Gastrocnemius medialis (tissue), 4 donors: ENCODE results near the gene TMEM185B. TPM values are rescaled to one million over a fixed set of nuclear protein-coding genes. Genes with fewer than 3 reads are reported as not detected.
A peak's percentile ranks its signal among the peaks of the same experiment; 100 is the strongest.
"Not testable (repeated sequence)": the region's sequence is repeated elsewhere in the genome, so short reads cannot be mapped to it uniquely, and the experiment has no call there.

Experiments used
- ATAC-seq, 2 donors: fragments of 150-250 bp; one replicate each; pipeline ENCODE4 v1.9.1; 2016
- DNase-seq, 2 donors: peaks; one replicate each; pipeline ENCODE4 v3.0.0-alpha.2; 2019
- H3K27ac ChIP-seq, 4 donors: fragments of 200-600 bp; sonication (generic); 1 replicate in 1 of 4; 2 replicates in 3 of 4; pipeline ENCODE4 v1.5.1; 2016 to 2018; ENCODE audit warnings: mild to moderate bottlenecking in 2 of 4, moderate library complexity in 1 of 4
- H3K27me3 ChIP-seq, 3 donors: fragments of 200-600 bp; sonication (generic) in 2 of 3; 1 replicate in 1 of 3; 2 replicates in 2 of 3; pipeline versions ENCODE4 v1.5.1 to v1.6.0; 2016 to 2019; ENCODE audit warnings: mild to moderate bottlenecking in 1 of 3, moderate library complexity in 1 of 3
- H3K36me3 ChIP-seq, 2 donors: fragments of 200-600 bp; sonication (generic) in 1 of 2; one replicate each; pipeline ENCODE4 v1.5.1; 2017 to 2018
- H3K4me1 ChIP-seq, 2 donors: fragments of 200-600 bp; sonication (generic) in 1 of 2; one replicate each; pipeline ENCODE4 v1.5.1; 2016 to 2017; ENCODE audit warnings: mild to moderate bottlenecking in 2 of 2
- H3K4me3 ChIP-seq, 4 donors: fragments of 200-600 bp; sonication (generic) in 3 of 4; 1 replicate in 1 of 4; 2 replicates in 3 of 4; pipeline ENCODE4 v1.5.1; 2016 to 2019; ENCODE audit warnings: mild to moderate bottlenecking in 2 of 4
- H3K9me3 ChIP-seq, 3 donors: fragments of 200-600 bp; sonication (generic) in 2 of 3; 1 replicate in 1 of 3; 2 replicates in 2 of 3; pipeline ENCODE4 v1.5.1; 2016 to 2019
- CTCF ChIP-seq, 5 experiments: fragments of 450-650 bp in 3 of 5; fragments of 200-600 bp in 2 of 5; sonication (generic) in 2 of 5; IDR thresholded peaks in 4 of 5; conservative IDR thresholded peaks in 1 of 5; 1 replicate in 4 of 5; 2 replicates in 1 of 5; pipeline ENCODE4 v1.5.1; 2016 to 2019; ENCODE audit warnings: antibody characterized with exemption in 5 of 5, mild to moderate bottlenecking in 3 of 5, moderate library complexity in 3 of 5
- POLR2A ChIP-seq, 2 donors: fragments of 450-650 bp; IDR thresholded peaks; one replicate each; pipeline ENCODE4 v1.6.1; 2017; ENCODE audit warnings: antibody characterized with exemption in 2 of 2, mild to moderate bottlenecking in 2 of 2, moderate library complexity in 2 of 2
- in situ Hi-C, 4 donors: fragments of 200-750 bp; cut with MboI; loops; one replicate each; pipeline versions ENCODE4 v1.15.0 to v1.8.0; 2017; ENCODE audit warnings: low sequenced_read_pairs in 4 of 4
- intact Hi-C: fragments of 100-400 bp; cut with DNase I; formaldehyde crosslinking; loops from one replicate; pipeline ENCODE4 v1.15.1; 2023; ENCODE audit warnings: low total_unique reads
- total RNA-seq, 4 donors: library from RNA; depleted of rRNA; stranded (reverse); fragments of >200 nt; gene quantifications; one replicate each; pipeline versions ENCODE4 v1.1.0 to v1.2.3, GENCODE V29; 2016

The TMEM185B gene
- total RNA-seq, 4 donors from 2014 or later, result 10.8 to 23.5 (median 15.4) TPM

- TF ChIP-seq CTCF (IDR thresholded peaks at IDR 0.05 in 4 of 5, conservative IDR thresholded peaks at IDR 0.05 in 1 of 5), result no peak
- TF ChIP-seq POLR2A (IDR thresholded peaks at IDR 0.05), result no peak
- H3K4me1 ChIP-seq, result peaks cover 0 to 7% of the 10 kb centered on the region in 2 donors
- no peaks in the 10 kb centered on the region for H3K9me3 ChIP-seq
- H3K27me3 ChIP-seq, result no peaks in the 10 kb centered on the region
- in situ Hi-C loops (no loop called here), intact Hi-C loops (no loop called here)
- ATAC-seq, result no peak
- H3K27ac ChIP-seq, result peak overlapping the region in 1 of 4 donors; percentile 17
- no peaks in the 10 kb centered on the region for H3K36me3 ChIP-seq
- no peak overlapping the region for H3K4me3 ChIP-seq
- DNase-seq, result no peak
Measured at GRCh38 chr2:120204417-120204816, 18.8 kb downstream of the TMEM185B start.

- in situ Hi-C loops (no loop called here), intact Hi-C loops (no loop called here)
- Histone ChIP-seq H3K4me3 (no peak overlapping the region), H3K4me1 (peaks cover 0 to 7% of the 10 kb centered on the region in 2 donors), H3K36me3 (no peaks in the 10 kb centered on the region), H3K27me3 (no peaks in the 10 kb centered on the region), H3K9me3 (no peaks in the 10 kb centered on the region), H3K27ac (peak overlapping the region in 1 of 4 donors; percentile 17)
- TF ChIP-seq CTCF (IDR thresholded peaks at IDR 0.05 in 4 of 5, conservative IDR thresholded peaks at IDR 0.05 in 1 of 5), result no peak
- DNase-seq, result no peak
- no peak for ATAC-seq
Measured at GRCh38 chr2:120204022-120204405, 19.2 kb downstream of the TMEM185B start.

- H3K4me3 ChIP-seq, result no peak overlapping the region
- no peak for ATAC-seq
- no peaks in the 10 kb centered on the region for H3K9me3 ChIP-seq
- no peaks in the 10 kb centered on the region for H3K36me3 ChIP-seq
- H3K27ac ChIP-seq, result peak overlapping the region in 1 of 4 donors; percentile 17
- H3K4me1 ChIP-seq, result peaks cover 0 to 7% of the 10 kb centered on the region in 2 donors
- DNase-seq, result no peak
- H3K27me3 ChIP-seq, result no peaks in the 10 kb centered on the region
- in situ Hi-C loops (no loop called here), intact Hi-C loops (no loop called here)
- TF ChIP-seq CTCF (IDR thresholded peaks at IDR 0.05 in 4 of 5, conservative IDR thresholded peaks at IDR 0.05 in 1 of 5) (no peak), POLR2A (IDR thresholded peaks at IDR 0.05) (no peak)
Measured at GRCh38 chr2:120203251-120204021, 19.8 kb downstream of the TMEM185B start.

- H3K36me3 ChIP-seq, intact Hi-C loops, H3K4me1 ChIP-seq, H3K9me3 ChIP-seq, in situ Hi-C loops, DNase-seq, ATAC-seq, H3K27ac ChIP-seq, H3K27me3 ChIP-seq, H3K4me3 ChIP-seq: not testable (repeated sequence)
Measured at GRCh38 chr2:120199817-120200459, 23.3 kb downstream of the TMEM185B start.

- no peak overlapping the region for H3K27ac ChIP-seq
- no peaks in the 10 kb centered on the region for H3K27me3 ChIP-seq
- ATAC-seq, result no peak
- no peak for TF ChIP-seq CTCF (IDR thresholded peaks at IDR 0.05 in 4 of 5, conservative IDR thresholded peaks at IDR 0.05 in 1 of 5)
- TF ChIP-seq POLR2A (IDR thresholded peaks at IDR 0.05), result no peak
- H3K4me3 ChIP-seq, result no peak overlapping the region
- H3K36me3 ChIP-seq, result no peaks in the 10 kb centered on the region
- DNase-seq, result no peak
- H3K9me3 ChIP-seq, result peaks cover 0 to 6% (median 0%) of the 10 kb centered on the region in 3 donors
- intact Hi-C loops, result no loop called here
- in situ Hi-C loops, result no loop called here
- no peaks in the 10 kb centered on the region for H3K4me1 ChIP-seq
Measured at GRCh38 chr2:120195553-120195952, 27.6 kb downstream of the TMEM185B start.
